Activated CD4-positive, alpha-beta memory T cell treated with anti-CD3 and anti-CD28 coated beads for 36 hours (primary cell): Measurements from ENCODE around the gene TMEM164. TPM values are rescaled to one million over a fixed set of nuclear protein-coding genes. Genes with fewer than 3 reads are reported as not detected.

Source experiments
- CTCF ChIA-PET: fragments of 350-600 bp; sonication (Branson Sonifier 250); formaldehyde crosslinking; loops from one replicate; lab custom pipeline; 2021; ENCODE audit warnings: antibody characterized with exemption, inconsistent platforms; lab: Charles Lee
- POLR2A ChIA-PET: fragments of 350-600 bp; sonication (Branson Sonifier 250); formaldehyde crosslinking; loops from one replicate; lab custom pipeline; 2021; ENCODE audit warnings: antibody characterized with exemption; lab: Charles Lee
- DNase-seq: peaks from one replicate; pipeline ENCODE4 v3.0.0-alpha.2; 2020
- H3K27ac Mint-ChIP-seq: one replicate; pipeline ENCODE4 v1.8.0; 2021; ENCODE audit warnings: mixed read lengths
- H3K27me3 Mint-ChIP-seq: one replicate; pipeline ENCODE4 v1.8.0; 2021; ENCODE audit warnings: mixed read lengths
- H3K36me3 Mint-ChIP-seq: one replicate; pipeline ENCODE4 v1.8.0; 2021; ENCODE audit warnings: mixed read lengths
- H3K4me1 Mint-ChIP-seq: one replicate; pipeline ENCODE4 v1.8.0; 2021; ENCODE audit warnings: low read depth, mixed read lengths
- H3K4me3 Mint-ChIP-seq: one replicate; pipeline ENCODE4 v1.8.0; 2021; ENCODE audit warnings: mild to moderate bottlenecking, mixed read lengths
- H3K9me3 Mint-ChIP-seq: one replicate; pipeline ENCODE4 v1.8.0; 2021; ENCODE audit warnings: mixed read lengths
- intact Hi-C: fragments of 100-400 bp; cut with micrococcal nuclease; formaldehyde crosslinking; loops from one replicate; pipeline ENCODE4 v1.15.1; 2023
- total RNA-seq, 2 experiments: library from RNA; stranded (reverse); gene quantifications; one replicate each; pipeline ENCODE4 v1.2.3, GENCODE V29; 2021

Gene TMEM164
- total RNA-seq, 2 experiments from 2014 or later: 10.1 to 13.2 TPM

GRCh38 chrX:110132450-110133114, 129.7 kb downstream of the TMEM164 start:
- Mint-ChIP-seq H3K36me3 (no peaks in the 10 kb centered on the region), H3K4me1 (peaks cover 18% of the 10 kb centered on the region), H3K9me3 (no peaks in the 10 kb centered on the region), H3K27ac (no peak overlapping the region), H3K4me3 (no peak overlapping the region), H3K27me3 (no peaks in the 10 kb centered on the region)
- intact Hi-C loops: loop anchor here (5.0 kb wide), 1 partner anchor 130 kb away; the partner anchor contains the start of gene TMEM164
- DNase-seq: no peak
- CTCF ChIA-PET: interaction anchor here (2.2 kb wide), 1 partner anchor 13 kb away, joined by 7 read pairs; no protein-coding TSS in a partner anchor
- POLR2A ChIA-PET: no interaction called here

GRCh38 chrX:110133735-110134370, 130.9 kb downstream of the TMEM164 start:
- ChIA-PET POLR2A (no interaction called here), CTCF (interaction anchor here (4.0 kb wide), 1 partner anchor 12 kb away, joined by 21 read pairs; no protein-coding TSS in a partner anchor)
- peak overlapping the region; percentile 8 for H3K27ac Mint-ChIP-seq
- peaks cover 18% of the 10 kb centered on the region for H3K4me1 Mint-ChIP-seq
- no peaks in the 10 kb centered on the region for H3K9me3 Mint-ChIP-seq
- H3K4me3 Mint-ChIP-seq: no peak overlapping the region
- H3K27me3 Mint-ChIP-seq: no peaks in the 10 kb centered on the region
- no peaks in the 10 kb centered on the region for H3K36me3 Mint-ChIP-seq
- no peak for DNase-seq
- intact Hi-C loops: loop anchor here (5.0 kb wide), 1 partner anchor 132 kb away; the partner anchor contains the start of gene TMEM164

- Mint-ChIP-seq H3K27me3 (no peaks in the 10 kb centered on the region), H3K36me3 (no peaks in the 10 kb centered on the region), H3K4me3 (no peak overlapping the region), H3K27ac (no peak overlapping the region), H3K4me1 (peaks cover 18% of the 10 kb centered on the region), H3K9me3 (no peaks in the 10 kb centered on the region)
- DNase-seq: no peak
- intact Hi-C loops: no loop called here
- POLR2A ChIA-PET: no interaction called here
- CTCF ChIA-PET: interaction anchor here (4.0 kb wide), 1 partner anchor 11 kb away, joined by 21 read pairs; no protein-coding TSS in a partner anchor
Observed at GRCh38 chrX:110135618-110136017, 132.7 kb downstream of the TMEM164 start.

- CTCF ChIA-PET: interaction anchor here (4.0 kb wide), 1 partner anchor 10 kb away, joined by 21 read pairs; no protein-coding TSS in a partner anchor
- no peaks in the 10 kb centered on the region for H3K36me3 Mint-ChIP-seq
- POLR2A ChIA-PET: no interaction called here
Observed at GRCh38 chrX:110136136-110136535, 133.2 kb downstream of the TMEM164 start.

GRCh38 chrX:110138557-110138956, 135.6 kb downstream of the TMEM164 start:
- Mint-ChIP-seq H3K36me3 (no peaks in the 10 kb centered on the region), H3K9me3 (no peaks in the 10 kb centered on the region), H3K27ac (no peak overlapping the region), H3K4me3 (no peak overlapping the region), H3K4me1 (peaks cover 6% of the 10 kb centered on the region), H3K27me3 (no peaks in the 10 kb centered on the region)
- ChIA-PET CTCF (no interaction called here), POLR2A (no interaction called here)
- intact Hi-C loops: no loop called here
- DNase-seq: no peak

More at GRCh38 chrX:110136136-110136535, 133.2 kb downstream of the TMEM164 start:
- no peak for DNase-seq
- Mint-ChIP-seq H3K9me3 (no peaks in the 10 kb centered on the region), H3K27ac (no peak overlapping the region), H3K27me3 (no peaks in the 10 kb centered on the region), H3K4me1 (peaks cover 18% of the 10 kb centered on the region), H3K4me3 (no peak overlapping the region)
- intact Hi-C loops: no loop called here

- CTCF ChIA-PET: no interaction called here
- Mint-ChIP-seq H3K27ac (no peak overlapping the region), H3K9me3 (no peaks in the 10 kb centered on the region), H3K4me1 (no peaks in the 10 kb centered on the region), H3K36me3 (no peaks in the 10 kb centered on the region), H3K4me3 (no peak overlapping the region), H3K27me3 (no peaks in the 10 kb centered on the region)
- intact Hi-C loops: no loop called here
- DNase-seq: no peak
- POLR2A ChIA-PET: no interaction called here
Observed at GRCh38 chrX:110139172-110139571, 136.3 kb downstream of the TMEM164 start.

GRCh38 chrX:110142096-110142495, 139.2 kb downstream of the TMEM164 start:
- Mint-ChIP-seq H3K4me3 (no peak overlapping the region), H3K9me3 (no peaks in the 10 kb centered on the region), H3K4me1 (peaks cover 5% of the 10 kb centered on the region), H3K27ac (no peak overlapping the region), H3K36me3 (no peaks in the 10 kb centered on the region), H3K27me3 (no peaks in the 10 kb centered on the region)
- ChIA-PET POLR2A (no interaction called here), CTCF (interaction anchor here (1.2 to 1.5 kb wide), 2 partner anchors 15 to 275 kb away, joined by 3 to 4 read pairs; no protein-coding TSS in a partner anchor)
- DNase-seq: no peak
- intact Hi-C loops: no loop called here

- no peak for DNase-seq
- H3K36me3 Mint-ChIP-seq: no peaks in the 10 kb centered on the region
- H3K4me1 Mint-ChIP-seq: peaks cover 5% of the 10 kb centered on the region
- no peaks in the 10 kb centered on the region for H3K9me3 Mint-ChIP-seq
- intact Hi-C loops: no loop called here
- no peaks in the 10 kb centered on the region for H3K27me3 Mint-ChIP-seq
- H3K4me3 Mint-ChIP-seq: no peak overlapping the region
- H3K27ac Mint-ChIP-seq: peak overlapping the region; percentile 5
- CTCF ChIA-PET: interaction anchor here (1.2 kb wide), 1 partner anchor 274 kb away, joined by 3 read pairs; no protein-coding TSS in a partner anchor
- POLR2A ChIA-PET: no interaction called here
Observed at GRCh38 chrX:110143454-110144210, 140.7 kb downstream of the TMEM164 start.

GRCh38 chrX:110145311-110145710, 142.4 kb downstream of the TMEM164 start:
- H3K9me3 Mint-ChIP-seq: no peaks in the 10 kb centered on the region
- H3K27me3 Mint-ChIP-seq: no peaks in the 10 kb centered on the region
- no peak for DNase-seq
- CTCF ChIA-PET: interaction anchor here (1.5 to 4.2 kb wide), 8 partner anchors 10 to 267 kb away, joined by 4 to 57 read pairs (median 14); no protein-coding TSS in a partner anchor
- intact Hi-C loops: loop anchor here (5.0 kb wide), 1 partner anchor 143 kb away; the partner anchor contains the start of gene TMEM164
- no peak overlapping the region for H3K4me3 Mint-ChIP-seq
- no peaks in the 10 kb centered on the region for H3K36me3 Mint-ChIP-seq
- peaks cover 5% of the 10 kb centered on the region for H3K4me1 Mint-ChIP-seq
- POLR2A ChIA-PET: no interaction called here
- no peak overlapping the region for H3K27ac Mint-ChIP-seq

- Mint-ChIP-seq H3K36me3 (no peaks in the 10 kb centered on the region), H3K4me3 (no peak overlapping the region), H3K27ac (no peak overlapping the region), H3K4me1 (peaks cover 5% of the 10 kb centered on the region), H3K9me3 (no peaks in the 10 kb centered on the region), H3K27me3 (no peaks in the 10 kb centered on the region)
- intact Hi-C loops: loop anchor here (1.0 to 5.0 kb wide), 2 partner anchors 144 to 235 kb away; partner anchors contain the start of gene TMEM164
- CTCF ChIA-PET: interaction anchor here (0.6 to 4.2 kb wide), 35 partner anchors 11 to 433 kb away, joined by 3 to 57 read pairs (median 4); partner anchors contain the start of genes AMMECR1 and TMEM164
- POLR2A ChIA-PET: no interaction called here
- DNase-seq: peak; percentile 25
Observed at GRCh38 chrX:110145854-110146253, 142.9 kb downstream of the TMEM164 start.

- Mint-ChIP-seq H3K4me3 (no peak overlapping the region), H3K9me3 (no peaks in the 10 kb centered on the region), H3K27me3 (no peaks in the 10 kb centered on the region), H3K4me1 (peaks cover 5% of the 10 kb centered on the region), H3K36me3 (no peaks in the 10 kb centered on the region), H3K27ac (no peak overlapping the region)
- POLR2A ChIA-PET: no interaction called here
- intact Hi-C loops: loop anchor here (1.0 to 5.0 kb wide), 2 partner anchors 144 to 235 kb away; partner anchors contain the start of gene TMEM164
- DNase-seq: peak; percentile 16
- CTCF ChIA-PET: interaction anchor here (0.6 to 4.2 kb wide), 43 partner anchors 11 to 433 kb away, joined by 3 to 57 read pairs (median 4); partner anchors contain the start of genes AMMECR1 and TMEM164
Observed at GRCh38 chrX:110146521-110146920, 143.6 kb downstream of the TMEM164 start.
